ENCODE results near the gene TADA3.

Gene TADA3

GRCh38 chr3:9809615-9810432 is 17.6 kb upstream of the TADA3 start, which contains the start of gene TTLL3:
TSS of gene TTLL3 (plus strand) at chr3:9810262. CDS start at chr3:9810662, 400 bp downstream.
- peak within 1 kb of the TSS; percentile 63 for H3K4me3 ChIP-seq (ENCODE audit: low read depth, low read length)
- TF ChIP-seq CTCF (IDR thresholded peaks at IDR 0.05; ENCODE audit: borderline replicate concordance, insufficient read depth, low read depth, low read length), result no peak

GRCh38 chr3:9809239-9809614 is 17.0 kb upstream of the TADA3 start:
- no peak overlapping the region for H3K4me3 ChIP-seq (ENCODE audit: low read depth, low read length)

GRCh38 chr3:9808345-9809037 is 16.2 kb upstream of the TADA3 start:
- no peak overlapping the region for H3K4me3 ChIP-seq (ENCODE audit: low read depth, low read length)
- peak; percentile 30; the same call in 1 of the 2 replicates for TF ChIP-seq CTCF (IDR thresholded peaks at IDR 0.05; ENCODE audit: borderline replicate concordance, insufficient read depth, low read depth, low read length)

More at GRCh38 chr3:9809239-9809614, 17.0 kb upstream of the TADA3 start:
- no peak for TF ChIP-seq CTCF (IDR thresholded peaks at IDR 0.05; ENCODE audit: borderline replicate concordance, insufficient read depth, low read depth, low read length)

- TF ChIP-seq CTCF (IDR thresholded peaks at IDR 0.05; ENCODE audit: borderline replicate concordance, insufficient read depth, low read depth, low read length), result no peak
- no peak overlapping the region for H3K4me3 ChIP-seq (ENCODE audit: low read depth, low read length)
These were observed 15.7 kb upstream of the TADA3 start for GRCh38 chr3:9807981-9808344.

GRCh38 chr3:9806688-9807589 is 14.7 kb upstream of the TADA3 start:
- no peak overlapping the region for H3K4me3 ChIP-seq (ENCODE audit: low read depth, low read length)
- TF ChIP-seq CTCF (IDR thresholded peaks at IDR 0.05; ENCODE audit: borderline replicate concordance, insufficient read depth, low read depth, low read length), result no peak

GRCh38 chr3:9806137-9806536 is 13.9 kb upstream of the TADA3 start:
- TF ChIP-seq CTCF (IDR thresholded peaks at IDR 0.05; ENCODE audit: borderline replicate concordance, insufficient read depth, low read depth, low read length), result no peak
- no peak overlapping the region for H3K4me3 ChIP-seq (ENCODE audit: low read depth, low read length)

All from GM12875 (cell line).